HG03575 (cell line): ENCODE measurements around the gene KRT81.

Experiments used
- ATAC-seq: cut with Tn5 transposase; IDR thresholded peaks from one replicate; pipeline ENCODE4 v1.9.1; 2021; ENCODE audit not compliant: unreplicated experiment, insufficient number of reproducible peaks, low FRiP score; ENCODE audit errors: extremely low read depth

Gene KRT81

DNA sequence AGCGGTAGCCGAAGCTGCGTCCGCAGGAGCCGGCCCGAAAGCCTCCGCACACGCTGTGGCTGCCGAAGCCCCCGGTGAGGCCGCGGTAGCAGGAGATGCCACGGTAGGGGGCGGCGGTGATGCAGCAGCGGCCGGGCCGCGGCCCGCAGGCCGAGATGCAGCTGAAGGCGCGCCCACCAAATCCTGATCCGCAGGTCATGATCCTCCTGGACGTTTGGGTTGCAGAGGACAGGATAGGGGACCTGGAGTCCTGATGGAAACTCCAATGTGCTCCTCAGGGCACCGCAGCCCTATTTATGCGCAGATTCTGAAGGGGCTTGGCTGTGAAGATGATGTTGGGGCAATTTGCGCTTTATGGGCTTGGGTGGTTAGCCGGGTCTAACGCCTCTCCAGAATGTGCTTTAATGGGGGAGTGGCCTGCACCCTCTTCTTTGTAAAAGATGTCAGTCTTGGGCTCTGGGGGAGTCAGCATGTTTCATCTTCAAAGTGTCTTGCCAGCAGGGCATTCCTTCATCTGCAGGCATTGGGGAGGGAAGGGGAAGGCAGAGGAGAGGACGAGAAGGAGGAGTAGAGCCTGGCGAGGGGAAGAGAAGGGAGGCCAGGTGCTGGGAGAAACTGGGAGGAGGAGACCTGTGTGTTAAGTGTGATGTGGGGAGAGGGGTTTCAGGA lies at the start of gene KRT81:
Gene KRT81, minus strand, starts transcription at position 268 of the 669 bp plus-strand sequence. Its CDS starts 69 bp downstream, at position 199.
- ATAC-seq: no peak

- no peak for ATAC-seq
Measured at GRCh38 chr12:52338241-52338960, 47.1 kb upstream of the KRT81 start.

DNA sequence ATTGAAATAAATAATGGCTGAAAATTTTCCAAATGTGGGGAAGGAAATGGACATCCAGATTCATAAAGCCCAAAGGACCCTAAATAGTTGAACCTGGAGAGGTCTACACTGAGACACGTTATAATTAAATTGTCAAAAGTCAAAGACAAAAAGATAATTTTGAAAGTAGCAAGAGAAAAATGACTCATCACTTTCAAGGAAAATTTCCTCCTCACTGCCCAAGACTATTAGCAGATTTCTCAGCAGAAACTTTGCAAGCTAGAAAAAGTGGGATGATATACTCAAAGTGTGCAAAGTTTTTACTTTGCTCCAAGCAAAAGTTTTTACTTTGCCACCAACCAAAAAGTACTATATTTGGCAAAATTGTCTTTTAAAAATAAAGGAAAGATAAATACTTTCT lies 45.7 kb upstream of the KRT81 start:
- ATAC-seq: no peak

GRCh38 chr12:52336641-52337040 lies 45.3 kb upstream of the KRT81 start:
- ATAC-seq: no peak

GRCh38 chr12:52335598-52336262 lies 44.4 kb upstream of the KRT81 start:
- no peak for ATAC-seq

DNA sequence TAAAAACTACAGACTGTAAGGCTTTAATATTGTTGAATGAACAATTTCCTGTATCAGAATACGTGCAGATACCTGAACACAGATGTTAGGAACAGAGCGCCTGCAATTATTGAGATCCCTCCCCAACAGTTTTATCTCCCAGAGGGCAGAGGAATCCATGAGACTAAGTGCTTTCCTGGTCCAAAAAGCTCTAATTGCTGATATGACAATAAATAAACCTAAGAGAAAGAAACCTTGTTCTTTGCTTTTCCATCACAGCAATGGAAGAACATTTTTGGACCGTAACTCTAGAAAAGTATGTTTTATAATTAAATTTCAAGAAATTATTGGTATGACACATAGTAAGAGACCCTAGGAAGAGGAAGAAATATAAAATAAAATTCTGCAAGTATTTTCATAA lies 42.9 kb upstream of the KRT81 start:
- no peak for ATAC-seq

GRCh38 chr12:52333321-52333720 lies 42.0 kb upstream of the KRT81 start:
- ATAC-seq: no peak

GRCh38 chr12:52332381-52332780 lies 41.0 kb upstream of the KRT81 start:
- ATAC-seq: no peak

DNA sequence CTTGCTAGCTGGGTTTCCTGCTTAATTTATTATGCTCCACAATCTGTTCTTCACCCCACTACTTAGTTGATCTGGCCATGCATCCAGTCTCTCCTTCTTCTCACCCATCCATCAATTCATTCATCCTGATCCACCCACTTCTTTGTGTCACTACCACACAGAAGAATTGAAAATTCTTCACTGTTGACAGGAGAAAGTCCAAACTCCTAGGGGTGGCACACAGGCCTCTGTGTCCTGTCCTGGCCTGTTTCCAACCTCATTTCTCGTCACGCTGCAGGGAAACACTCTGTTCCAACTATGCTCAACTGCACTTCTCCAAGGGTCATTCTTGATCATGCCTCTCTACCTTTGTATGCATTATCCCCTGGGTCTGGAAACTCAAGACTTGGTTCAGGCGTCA lies 40.5 kb upstream of the KRT81 start:
- no peak for ATAC-seq

DNA sequence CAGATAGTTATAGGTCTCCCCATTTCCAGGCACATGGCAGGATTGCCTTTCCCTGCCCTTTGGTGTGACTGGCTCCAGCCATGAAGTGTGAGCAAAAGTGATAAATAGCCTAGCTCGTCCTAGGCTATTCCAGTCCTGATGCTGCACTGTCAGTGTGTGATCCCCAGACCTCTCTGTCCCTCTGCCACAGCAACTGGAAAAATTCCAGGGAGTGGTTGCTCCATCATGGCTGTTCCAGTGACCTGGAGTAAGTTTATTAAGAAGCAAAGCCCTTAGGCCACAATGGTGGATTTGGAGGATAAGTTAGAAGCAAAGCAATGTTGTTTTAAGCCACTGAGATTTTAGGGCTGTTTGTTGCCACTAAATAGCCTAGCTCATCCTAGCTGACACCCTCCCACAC lies 39.7 kb upstream of the KRT81 start:
- no peak for ATAC-seq

DNA sequence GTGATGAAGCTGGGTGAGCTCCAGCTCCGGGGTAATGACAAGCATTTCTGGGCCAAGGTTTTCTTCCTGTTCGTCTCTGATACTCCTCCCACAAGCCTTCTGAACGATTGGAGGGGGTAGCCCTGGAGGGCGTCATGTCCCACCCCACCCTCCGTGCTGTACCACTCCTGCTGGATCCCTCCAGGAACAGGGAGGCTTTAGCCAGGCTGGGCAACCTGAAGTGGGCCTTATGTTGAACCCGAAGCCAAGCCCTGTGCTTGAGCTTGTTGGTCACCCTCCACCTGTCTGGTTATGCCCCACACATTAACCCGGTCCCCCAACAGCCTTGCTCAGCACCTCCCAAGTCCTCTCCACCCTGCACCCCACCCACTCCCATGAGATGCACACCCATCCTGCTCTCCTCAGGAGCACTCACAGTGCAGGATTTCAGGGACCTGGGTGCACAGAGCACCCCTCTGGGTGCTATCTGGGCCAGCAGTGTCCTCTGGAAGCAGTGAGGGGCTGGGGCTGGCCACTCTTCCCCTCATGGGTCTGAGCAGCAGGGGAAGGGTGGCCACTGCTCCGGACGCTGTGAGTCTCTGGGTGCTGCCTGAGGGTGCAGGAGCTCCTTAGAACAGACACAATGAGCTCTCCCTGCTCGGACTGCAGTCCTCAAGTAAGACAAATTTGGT lies 36.6 kb upstream of the KRT81 start:
- ATAC-seq: no peak

DNA sequence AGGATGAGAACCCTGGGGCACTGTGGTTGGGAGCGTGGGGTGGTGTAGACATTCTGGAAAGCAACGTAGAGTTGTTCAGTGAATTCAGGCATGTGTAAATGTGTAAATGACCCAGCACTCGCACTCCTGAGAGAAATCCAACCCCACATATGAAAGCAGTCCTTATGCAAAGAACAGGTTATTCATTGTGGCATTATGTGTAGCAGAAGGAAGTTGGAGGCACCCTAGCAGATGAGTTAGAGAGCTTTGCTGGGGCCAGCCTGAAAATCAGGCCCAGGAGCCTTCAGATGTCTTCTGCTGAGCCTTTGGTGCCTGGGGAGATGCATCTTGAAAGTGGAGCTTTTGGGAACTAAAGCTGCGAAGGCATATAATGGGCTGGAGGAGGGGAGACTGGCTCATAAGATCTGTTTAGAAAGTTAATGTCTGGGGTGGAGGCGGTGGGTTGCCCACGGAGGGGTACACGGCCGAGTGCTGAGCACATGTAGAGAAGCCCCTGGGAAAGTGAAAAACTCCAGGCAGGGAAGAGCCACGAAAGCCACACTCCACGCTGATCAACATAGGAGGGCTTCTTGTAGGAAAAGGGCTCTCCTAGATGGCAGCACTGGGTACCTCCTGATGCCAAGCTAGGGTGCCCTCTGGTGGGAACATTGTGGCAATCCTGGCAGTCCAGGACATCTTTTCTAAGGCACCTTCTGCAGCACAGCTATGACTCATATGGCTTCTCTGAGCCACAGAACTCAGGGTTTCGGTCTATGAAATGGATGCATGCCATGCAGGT lies 35.9 kb upstream of the KRT81 start:
- ATAC-seq: peak; percentile 81

DNA sequence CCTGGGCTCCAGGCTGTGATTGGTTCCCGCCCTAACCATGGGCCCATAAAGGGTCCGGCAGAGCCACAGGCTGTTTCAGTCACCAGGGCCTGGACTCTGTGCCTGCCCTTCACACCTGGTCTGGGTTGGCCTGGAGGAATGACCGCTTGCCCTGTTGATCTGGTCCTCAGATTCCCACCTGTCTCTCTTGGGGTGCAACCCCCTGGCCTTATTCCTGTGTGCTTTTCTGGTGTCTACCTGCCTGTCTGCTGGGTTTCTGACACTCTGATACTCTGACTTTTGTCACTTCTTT lies 32.8 kb upstream of the KRT81 start:
- no peak for ATAC-seq

DNA sequence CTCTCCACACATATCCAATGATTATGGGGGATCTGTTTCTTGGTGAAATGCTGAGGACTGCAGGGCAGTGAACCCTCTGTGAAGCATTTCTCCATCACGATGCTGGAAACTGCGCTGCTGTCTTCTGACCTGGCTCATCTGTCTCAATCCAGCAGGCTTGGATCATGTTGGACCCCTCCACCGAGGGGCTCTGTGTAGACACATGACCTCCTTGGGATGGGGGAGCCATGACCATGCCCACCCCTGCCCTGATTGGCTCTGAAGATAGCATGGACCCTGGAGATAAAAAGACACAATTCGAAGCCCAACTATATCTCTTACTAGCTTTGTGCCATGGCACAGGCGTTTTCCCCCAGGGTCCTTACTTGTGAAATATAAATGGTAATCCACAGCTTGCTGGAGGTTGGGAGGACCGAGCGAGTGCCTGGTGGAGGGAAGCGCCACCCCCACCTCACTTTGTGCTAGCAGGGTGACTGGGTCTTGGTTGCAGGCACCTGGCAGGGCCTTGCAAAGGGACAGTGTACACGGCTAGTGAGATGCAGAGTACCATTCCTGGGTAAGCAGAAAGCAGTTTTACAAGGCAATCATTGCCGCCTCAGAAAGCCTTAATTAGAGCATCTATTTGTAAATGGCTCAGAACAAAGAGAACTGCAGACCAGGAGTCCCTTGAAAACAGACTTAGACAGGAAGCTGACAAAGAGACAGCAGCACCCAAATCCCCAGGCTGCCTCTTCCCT lies 32.2 kb upstream of the KRT81 start:
- no peak for ATAC-seq

GRCh38 chr12:52323001-52323400 lies 31.7 kb upstream of the KRT81 start:
- no peak for ATAC-seq

DNA sequence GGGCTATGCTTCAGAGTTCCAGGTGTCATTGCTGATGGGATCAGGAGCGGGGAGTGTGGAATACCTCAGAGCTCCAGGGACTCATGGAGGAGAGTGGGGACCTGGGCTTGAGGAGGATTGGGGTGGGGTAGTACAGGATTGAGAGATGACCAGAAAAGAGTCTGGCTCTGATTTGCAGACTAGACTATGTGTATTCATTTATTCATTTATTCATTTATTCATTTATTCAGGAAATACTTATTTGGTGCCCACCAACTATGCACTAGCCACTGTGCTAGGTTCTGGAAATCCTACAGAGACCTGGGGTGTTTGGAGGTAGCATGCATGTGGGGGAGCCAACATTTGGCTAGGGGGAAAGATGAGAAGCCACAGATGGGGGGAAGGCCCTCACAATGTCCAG lies 30.7 kb upstream of the KRT81 start:
- ATAC-seq: no peak

- no peak for ATAC-seq
Measured at GRCh38 chr12:52321418-52321817, 30.1 kb upstream of the KRT81 start.

GRCh38 chr12:52320784-52321400 lies 29.6 kb upstream of the KRT81 start, which contains the start of gene KRT83:
KRT83 (minus strand) TSS chr12:52321398; CDS start chr12:52321335, 63 bp downstream.
- no peak for ATAC-seq
